HCT116 (cell line): ENCODE data around the gene SUGP1. TPM values are rescaled to one million over a fixed set of nuclear protein-coding genes. Genes with fewer than 3 reads are reported as not detected.

Source experiments
- ATAC-seq: fragments of 200-7000 bp; cut with Tn5 transposase; 2 replicates; pipeline ENCODE4 v1.9.1; 2020; ENCODE audit warnings: mild to moderate bottlenecking, moderate library complexity
- BruUV-seq: library from RNA; stranded (reverse); fragments of 400-500 nt; replicated peaks from 2 replicates; lab custom pipeline; 2021; lab: Mats Ljungman, UMichigan
- CTCF ChIA-PET: fragments of 300-600 bp; sonication (Branson Sonifier 250); formaldehyde crosslinking; loops from one replicate; lab custom pipeline; 2021; ENCODE audit warnings: antibody characterized with exemption; lab: Charles Lee
- POLR2A ChIA-PET: fragments of 300-600, 350-600 bp; sonication (Branson Sonifier 250); formaldehyde crosslinking; loops from one replicate; lab custom pipeline; 2021; ENCODE audit warnings: antibody characterized with exemption; lab: Charles Lee
- RAD21 ChIA-PET, 2 experiments: fragments of 300-600 bp; sonication (Branson Sonifier 250); formaldehyde crosslinking; loops; one replicate each; lab custom pipeline; 2023; ENCODE audit warnings: low total read pairs in 2 of 2; ENCODE audit not compliant: uncharacterized antibody in 2 of 2, unreplicated experiment in 2 of 2, low non-redundant PET in 1 of 2; lab: Charles Lee
- DNase-seq: peaks from one replicate; pipeline ENCODE4 v3.0.0-alpha.2; 2010; ENCODE audit warnings: low read depth, low spot score
- H2AFZ ChIP-seq: fragments of 200-600 bp; shearing (Covaris generic), sonication (generic); 2 replicates; pipeline ENCODE4 v1.6.1; 2017; ENCODE audit warnings: low read depth, mixed run types, mixed read lengths, antibody characterized with exemption, low read length; ENCODE audit not compliant: poor library complexity, severe bottlenecking
- H3K27ac ChIP-seq: 2 replicates; pipeline ENCODE4 v1.5.1; 2012; ENCODE audit warnings: low read depth, low read length
- H3K27me3 ChIP-seq: fragments of 200-600 bp; sonication (generic); 2 replicates; pipeline ENCODE4 v1.6.1; 2016; ENCODE audit warnings: mixed run types, low read length, mixed read lengths; ENCODE audit not compliant: insufficient read depth
- H3K36me3 ChIP-seq, 2 experiments: fragments of 200-500 bp in 1 of 2; fragments of 200-600 bp in 1 of 2; sonication (Bioruptor generic) in 1 of 2; sonication (generic) in 1 of 2; 2 replicates each; pipeline versions ENCODE4 v1.5.1 to v1.6.1; 2014 to 2016; ENCODE audit warnings: low read length in 2 of 2, inconsistent platforms in 1 of 2, mixed read lengths in 1 of 2, mixed run types in 1 of 2; ENCODE audit not compliant: insufficient read depth in 2 of 2, control insufficient read depth in 1 of 2
- H3K4me1 ChIP-seq, 2 experiments: fragments of 200-600 bp in 1 of 2; sonication (generic) in 1 of 2; 2 replicates each; pipeline versions ENCODE4 v1.5.1 to v1.6.1; 2012 to 2017; ENCODE audit warnings: low read length in 2 of 2, inconsistent platforms in 1 of 2, mild to moderate bottlenecking in 1 of 2, mixed read lengths in 1 of 2, mixed run types in 1 of 2, moderate library complexity in 1 of 2; ENCODE audit not compliant: insufficient read depth in 2 of 2, control insufficient read depth in 1 of 2
- H3K4me2 ChIP-seq: fragments of 200-600 bp; sonication (generic); 2 replicates; pipeline ENCODE4 v1.6.1; 2017; ENCODE audit warnings: mixed run types, low read length, mixed read lengths
- H3K4me3 ChIP-seq, 2 experiments: fragments of 200-600 bp in 1 of 2; sonication (generic) in 1 of 2; replicated peaks in 1 of 2; 2 replicates each; pipeline ENCODE4 v1.5.1; 2011 to 2016; ENCODE audit warnings: low read length in 2 of 2, control low read depth in 1 of 2, low read depth in 1 of 2, mild to moderate bottlenecking in 1 of 2, mixed read lengths in 1 of 2, mixed run types in 1 of 2
- H3K79me2 ChIP-seq: fragments of 200-600 bp; sonication (generic); 2 replicates; pipeline ENCODE4 v1.6.1; 2017; ENCODE audit warnings: mild to moderate bottlenecking, mixed run types, low read length, moderate library complexity, mixed read lengths; ENCODE audit not compliant: insufficient read depth
- H3K9ac ChIP-seq: fragments of 200-600 bp; sonication (generic); 2 replicates; pipeline ENCODE4 v1.6.1; 2016; ENCODE audit warnings: low read length, mixed read lengths
- H3K9me2 ChIP-seq: fragments of 200-600 bp; sonication (generic), shearing (Covaris generic); 2 replicates; pipeline ENCODE4 v1.6.1; 2017; ENCODE audit warnings: mixed run types, mild to moderate bottlenecking, moderate library complexity; ENCODE audit not compliant: insufficient read depth
- H3K9me3 ChIP-seq, 2 experiments: fragments of 200-500 bp in 1 of 2; fragments of 200-600 bp in 1 of 2; sonication (Bioruptor generic) in 1 of 2; sonication (generic) in 1 of 2; 2 replicates each; pipeline ENCODE4 v1.6.1; 2014 to 2017; ENCODE audit warnings: low read length in 2 of 2, mixed read lengths in 2 of 2, inconsistent platforms in 1 of 2, low read depth in 1 of 2, mild to moderate bottlenecking in 1 of 2, mixed run types in 1 of 2, moderate library complexity in 1 of 2; ENCODE audit not compliant: control insufficient read depth in 1 of 2, insufficient read depth in 1 of 2
- H4K20me1 ChIP-seq: fragments of 200-600 bp; sonication (generic), shearing (Covaris generic); 2 replicates; pipeline ENCODE4 v1.6.1; 2017; ENCODE audit warnings: mixed run types, mild to moderate bottlenecking, moderate library complexity; ENCODE audit not compliant: insufficient read depth
- ELF1 ChIP-seq: IDR thresholded peaks from 2 replicates; pipeline ENCODE4 v1.6.1; 2012; ENCODE audit warnings: low read depth, borderline replicate concordance
- EZH2 ChIP-seq: fragments of 200-600 bp; sonication (generic); IDR thresholded peaks from 2 replicates; pipeline ENCODE4 v1.6.1; 2017; ENCODE audit warnings: antibody characterized with exemption, mixed run types
- EZH2phosphoT487 ChIP-seq: fragments of 200-600 bp; IDR thresholded peaks from 2 replicates; pipeline ENCODE4 v1.6.1; 2018; ENCODE audit warnings: antibody characterized with exemption, borderline replicate concordance
- FOSL1 ChIP-seq: IDR thresholded peaks from 2 replicates; pipeline ENCODE4 v1.6.1; 2012; ENCODE audit warnings: low read depth
- MAX ChIP-seq: IDR thresholded peaks from 2 replicates; pipeline ENCODE4 v1.6.1; 2012
- POLR2A ChIP-seq: IDR thresholded peaks from 2 replicates; pipeline ENCODE4 v1.7.0; 2011; ENCODE audit warnings: borderline replicate concordance; ENCODE audit not compliant: insufficient read depth, insufficient read length; ENCODE audit errors: extremely low read depth
- POLR2AphosphoS5 ChIP-seq: IDR thresholded peaks from 2 replicates; pipeline ENCODE4 v1.6.1; 2011; ENCODE audit warnings: mild to moderate bottlenecking, low read depth, low read length, moderate library complexity
- RAD21 ChIP-seq: IDR thresholded peaks from 2 replicates; pipeline ENCODE4 v1.6.1; 2012; ENCODE audit warnings: low read depth, mild to moderate bottlenecking
- SIN3A ChIP-seq: IDR thresholded peaks from 2 replicates; pipeline ENCODE4 v1.6.1; 2012; ENCODE audit warnings: low read depth
- SP1 ChIP-seq: IDR thresholded peaks from 2 replicates; pipeline ENCODE4 v1.6.1; 2012; ENCODE audit warnings: low read depth
- TCF7L2 ChIP-seq: IDR thresholded peaks from 2 replicates; pipeline ENCODE4 v1.7.0; 2011; ENCODE audit warnings: borderline replicate concordance, inconsistent platforms; ENCODE audit not compliant: insufficient read depth, insufficient read length; ENCODE audit errors: extremely low read depth
- ZFX ChIP-seq: fragments of 450-650 bp; IDR thresholded peaks from 2 replicates; pipeline ENCODE4 v1.6.1; 2017
- ZNF274 ChIP-seq: fragments of 200-500 bp; sonication (Bioruptor generic); IDR thresholded peaks from 2 replicates; pipeline ENCODE4 v1.6.1; 2014; ENCODE audit warnings: mild to moderate bottlenecking, low read depth, low read length, inconsistent platforms
- intact Hi-C: fragments of 100-400 bp; cut with micrococcal nuclease; formaldehyde crosslinking; loops from 2 replicates; pipeline ENCODE4 v1.10.0; 2022
- total RNA-seq: library from RNA; stranded (reverse); gene quantifications from one replicate; pipeline ENCODE4 v1.2.1, GENCODE V29; 2021; ENCODE audit not compliant: unreplicated experiment

The SUGP1 gene
- total RNA-seq, 1 experiment from 2014 or later = 47.6 TPM

DNA sequence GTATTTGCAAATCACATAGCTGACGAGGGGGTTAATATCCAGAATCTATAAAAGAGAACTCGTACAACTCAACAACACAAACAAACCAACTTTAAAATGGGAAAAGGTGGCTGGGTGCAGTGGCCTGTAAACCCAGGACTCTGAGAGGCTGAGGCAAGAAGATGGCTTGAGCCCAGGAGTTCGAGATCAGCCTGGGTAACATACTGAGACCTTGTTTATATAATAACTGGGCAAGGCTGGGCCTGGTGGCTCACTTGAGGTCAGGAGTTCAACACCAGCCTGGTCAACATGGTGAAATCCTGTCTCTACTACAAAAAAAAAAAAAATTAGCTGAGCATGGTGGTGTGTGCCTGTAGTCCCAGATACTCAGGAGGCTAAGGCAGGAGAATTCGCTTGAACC lies 25.4 kb downstream of the SUGP1 start:
- Histone ChIP-seq H3K4me1 (no peaks in the 10 kb centered on the region), H3K4me3 (no peak overlapping the region), H3K27ac (no peak overlapping the region), H3K9me3 (no peaks in the 10 kb centered on the region), H3K27me3 (no peaks in the 10 kb centered on the region), H3K9me2 (no peaks in the 10 kb centered on the region), H3K36me3 (peaks cover 12 to 14% of the 10 kb centered on the region in 2 experiments; a peak in 3 of 4 replicates), H4K20me1 (no peaks in the 10 kb centered on the region), H3K9ac (no peak overlapping the region), H3K79me2 (no peaks in the 10 kb centered on the region), H2AFZ (no peak overlapping the region), H3K4me2 (no peak overlapping the region)
- ChIA-PET POLR2A (no interaction called here), CTCF (no interaction called here), RAD21 (no interaction called here)
- ATAC-seq = no peak
- BruUV-seq = no TSS peak
- DNase-seq = no peak
- TF ChIP-seq ELF1 = no peak
- TF ChIP-seq EZH2phosphoT487 = no peak
- no peak for TF ChIP-seq ZFX
- no peak for TF ChIP-seq RAD21
- TF ChIP-seq EZH2 = no peak
- no peak for TF ChIP-seq MAX
- TF ChIP-seq FOSL1 = no peak
- intact Hi-C loops = no loop called here

DNA sequence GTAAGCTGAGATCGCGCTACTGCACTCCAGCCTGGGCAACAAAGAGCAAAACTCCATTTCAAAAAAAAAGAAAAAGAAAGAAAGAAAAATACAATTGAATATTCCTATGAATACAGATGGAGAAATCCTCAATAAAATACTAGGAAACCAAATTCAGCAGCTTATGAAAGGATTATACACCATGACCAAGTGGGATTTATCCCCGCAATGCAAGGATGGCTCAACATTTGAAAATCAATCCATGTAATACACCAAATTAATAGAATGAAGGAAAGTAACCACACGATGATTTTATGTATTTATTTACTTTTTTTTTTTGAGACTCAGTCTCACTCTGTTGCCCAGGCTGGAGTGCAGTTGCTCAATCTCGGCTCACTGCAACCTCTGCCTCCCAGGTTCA lies 27.7 kb downstream of the SUGP1 start:
- intact Hi-C loops = no loop called here
- Histone ChIP-seq H3K9ac (no peak overlapping the region), H2AFZ (no peak overlapping the region), H3K9me2 (no peaks in the 10 kb centered on the region), H3K27ac (no peak overlapping the region), H3K27me3 (no peaks in the 10 kb centered on the region), H3K4me1 (no peaks in the 10 kb centered on the region), H3K4me3 (no peak overlapping the region), H3K9me3 (no peaks in the 10 kb centered on the region), H3K4me2 (no peak overlapping the region), H4K20me1 (no peaks in the 10 kb centered on the region), H3K79me2 (no peaks in the 10 kb centered on the region), H3K36me3 (peaks cover 14% of the 10 kb centered on the region in 2 experiments; a peak in 3 of 4 replicates)
- RAD21 ChIA-PET = no interaction called here
- ATAC-seq = no peak
- CTCF ChIA-PET = no interaction called here
- DNase-seq = no peak
- BruUV-seq = no TSS peak
- POLR2A ChIA-PET = no interaction called here
- TF ChIP-seq SP1 = no peak
- TF ChIP-seq RAD21 = no peak
- TF ChIP-seq TCF7L2 = no peak
- TF ChIP-seq ELF1 = no peak
- TF ChIP-seq SIN3A = no peak
- TF ChIP-seq POLR2A = no peak
- no peak for TF ChIP-seq POLR2AphosphoS5
- no peak for TF ChIP-seq FOSL1
- TF ChIP-seq ZNF274 = no peak
